ENCODE data around the gene PDCD7. TPM values are rescaled to one million over a fixed set of nuclear protein-coding genes. Genes with fewer than 3 reads are reported as not detected.

The PDCD7 gene
- total and polyA plus RNA-seq, 2 of the 4 experiments (the other 2 are of a cell fraction): 4.7 to 12.3 TPM

GRCh38 chr15:65096481-65097385 lies 36.9 kb downstream of the PDCD7 start:
- H2BK5ac ChIP-seq (ENCODE audit: low read depth, low read length, poor library complexity, severe bottlenecking): no peak overlapping the region
- no peak overlapping the region for H2BK15ac ChIP-seq (ENCODE audit: low read depth, low read length)
- H3K79me1 ChIP-seq (ENCODE audit: low read depth in 1 of 2, low read length in 2 of 2): no peaks in the 10 kb centered on the region; a peak in 1 of 4 replicates
- no peaks in the 10 kb centered on the region for H3K27me3 ChIP-seq (ENCODE audit: control insufficient read depth, insufficient read depth, low read length)
- no peak overlapping the region for H3K9ac ChIP-seq (ENCODE audit: low read depth, low read length)
- no peak overlapping the region for H2BK20ac ChIP-seq (ENCODE audit: low read depth, low read length)
- no peaks in the 10 kb centered on the region for H3K9me3 ChIP-seq (ENCODE audit: control insufficient read depth, insufficient read depth, low read length)
- in situ Hi-C loops (cut with MboI; ENCODE audit: low sequenced_read_pairs) (no loop called here), intact Hi-C loops (cut with micrococcal nuclease) (no loop called here), dilution Hi-C loops (cut with HindIII; ENCODE audit: low sequenced_read_pairs, unreplicated experiment) (no loop called here)
- no peak overlapping the region for H3K27ac ChIP-seq (ENCODE audit: insufficient read depth, low read length)
- 100% methylated on average over 1 of the region's 6 CpGs; no CpG with 5 or more reads in 1 of the 2 experiments for WGBS, 2 experiments (ENCODE audit: extremely low coverage in 2 of 2, insufficient read length in 1 of 2)
- H4K8ac ChIP-seq (ENCODE audit: low read depth in 2 of 2, low read length in 2 of 2): no peak overlapping the region
- no peaks in the 10 kb centered on the region for H3K9me1 ChIP-seq (ENCODE audit: insufficient read depth, low read length)
- no peak overlapping the region for H3K56ac ChIP-seq (ENCODE audit: extremely low read depth, insufficient read depth, low read length)
- H3K23ac ChIP-seq (ENCODE audit: low read depth, low read length): no peak overlapping the region
- no peak overlapping the region for H3K14ac ChIP-seq (replicated peaks; ENCODE audit: low read depth, low read length)
- no peak overlapping the region for H3K18ac ChIP-seq (ENCODE audit: low read depth, low read length)
- H4K91ac ChIP-seq (ENCODE audit: insufficient read depth, low read depth, low read length): no peak overlapping the region
- H3K4me1 ChIP-seq (ENCODE audit: control insufficient read depth, insufficient read depth, low read length): peaks cover 6% of the 10 kb centered on the region; the same call in 1 of the 2 replicates
- DNase-seq (no peak), ATAC-seq (ENCODE audit: low read depth) (no peak)
- H2AK5ac ChIP-seq (ENCODE audit: low read depth, low read length): no peak overlapping the region
- no TSS peak for BruUV-seq (replicated peaks)
- H3K4me2 ChIP-seq (ENCODE audit: low read depth, low read length): no peak overlapping the region
- no peak overlapping the region for H3K4ac ChIP-seq (ENCODE audit: low read depth, low read length)
- no peaks in the 10 kb centered on the region; the same call in 1 of the 2 replicates for H4K20me1 ChIP-seq (ENCODE audit: insufficient read depth, low read length)
- ChIA-PET CTCF (no interaction called here), POLR2A (ENCODE audit: unreplicated experiment) (no interaction called here)
- H3K4me3 ChIP-seq (ENCODE audit: insufficient read depth, low read depth, low read length): no peak overlapping the region
- no peak overlapping the region for H2BK120ac ChIP-seq (ENCODE audit: low read depth, low read length)
- peaks cover 24% of the 10 kb centered on the region for H3K36me3 ChIP-seq (ENCODE audit: control insufficient read depth, insufficient read depth, low read length)
- no peak overlapping the region for H2AK9ac ChIP-seq (replicated peaks; ENCODE audit: low read depth, low read length, poor library complexity)
- no peak overlapping the region for H2AFZ ChIP-seq (replicated peaks; ENCODE audit: low read length, poor library complexity)
- H4K5ac ChIP-seq (ENCODE audit: low read depth, low read length): no peak overlapping the region
- no peak for TF ChIP-seq RFX5 (IDR thresholded peaks at IDR 0.05; ENCODE audit: low read depth, low read length)
- TF ChIP-seq NFE2L2 (IDR thresholded peaks at IDR 0.05; ENCODE audit: low read depth, low read length): no peak
- TF ChIP-seq RCOR1 (IDR thresholded peaks at IDR 0.05; ENCODE audit: insufficient replicate concordance, low read length): no peak
- TF ChIP-seq BHLHE40 (IDR thresholded peaks at IDR 0.05; ENCODE audit: low read depth, low read length): no peak
- TF ChIP-seq MAZ (IDR thresholded peaks at IDR 0.05; ENCODE audit: borderline replicate concordance, low read depth, low read length): no peak
- TF ChIP-seq FOS (IDR thresholded peaks at IDR 0.05; ENCODE audit: low read depth, low read length): no peak
- TF ChIP-seq ELK1 (IDR thresholded peaks at IDR 0.05; ENCODE audit: borderline replicate concordance, low read depth, low read length): no peak
- TF ChIP-seq RAD21 (IDR thresholded peaks at IDR 0.05; ENCODE audit: low read length): no peak
- no peak for TF ChIP-seq CTCF (conservative IDR thresholded peaks at IDR 0.05; ENCODE audit: low read depth, low read length)
- TF ChIP-seq CEBPB (IDR thresholded peaks at IDR 0.05; ENCODE audit: low read depth, low read length): no peak
- TF ChIP-seq SMC3 (IDR thresholded peaks at IDR 0.05; ENCODE audit: low read depth, low read length): no peak
- no peak for TF ChIP-seq MXI1 (IDR thresholded peaks at IDR 0.05; ENCODE audit: borderline replicate concordance, low read depth, low read length)
- TF ChIP-seq CHD1 (IDR thresholded peaks at IDR 0.05; ENCODE audit: low read depth, low read length): no peak
- TF ChIP-seq, protein P1, sequence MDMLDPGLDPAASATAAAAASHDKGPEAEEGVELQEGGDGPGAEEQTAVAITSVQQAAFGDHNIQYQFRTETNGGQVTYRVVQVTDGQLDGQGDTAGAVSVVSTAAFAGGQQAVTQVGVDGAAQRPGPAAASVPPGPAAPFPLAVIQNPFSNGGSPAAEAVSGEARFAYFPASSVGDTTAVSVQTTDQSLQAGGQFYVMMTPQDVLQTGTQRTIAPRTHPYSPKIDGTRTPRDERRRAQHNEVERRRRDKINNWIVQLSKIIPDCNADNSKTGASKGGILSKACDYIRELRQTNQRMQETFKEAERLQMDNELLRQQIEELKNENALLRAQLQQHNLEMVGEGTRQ (IDR thresholded peaks at IDR 0.05; ENCODE audit: low read depth, low read length): no peak
- no peak for TF ChIP-seq POLR2A (IDR thresholded peaks at IDR 0.05; ENCODE audit: low read depth, low read length)
